ELR (cell line): ENCODE measurements around the gene SLC15A4.
"Not testable (repeated sequence)": the region's sequence is repeated elsewhere in the genome, so short reads cannot be mapped to it uniquely, and the experiment has no call there.

Source experiments
- DNase-seq: peaks from one replicate; pipeline ENCODE4 v3.0.0-alpha.2; 2015; ENCODE audit warnings: low read depth

Gene SLC15A4

DNA sequence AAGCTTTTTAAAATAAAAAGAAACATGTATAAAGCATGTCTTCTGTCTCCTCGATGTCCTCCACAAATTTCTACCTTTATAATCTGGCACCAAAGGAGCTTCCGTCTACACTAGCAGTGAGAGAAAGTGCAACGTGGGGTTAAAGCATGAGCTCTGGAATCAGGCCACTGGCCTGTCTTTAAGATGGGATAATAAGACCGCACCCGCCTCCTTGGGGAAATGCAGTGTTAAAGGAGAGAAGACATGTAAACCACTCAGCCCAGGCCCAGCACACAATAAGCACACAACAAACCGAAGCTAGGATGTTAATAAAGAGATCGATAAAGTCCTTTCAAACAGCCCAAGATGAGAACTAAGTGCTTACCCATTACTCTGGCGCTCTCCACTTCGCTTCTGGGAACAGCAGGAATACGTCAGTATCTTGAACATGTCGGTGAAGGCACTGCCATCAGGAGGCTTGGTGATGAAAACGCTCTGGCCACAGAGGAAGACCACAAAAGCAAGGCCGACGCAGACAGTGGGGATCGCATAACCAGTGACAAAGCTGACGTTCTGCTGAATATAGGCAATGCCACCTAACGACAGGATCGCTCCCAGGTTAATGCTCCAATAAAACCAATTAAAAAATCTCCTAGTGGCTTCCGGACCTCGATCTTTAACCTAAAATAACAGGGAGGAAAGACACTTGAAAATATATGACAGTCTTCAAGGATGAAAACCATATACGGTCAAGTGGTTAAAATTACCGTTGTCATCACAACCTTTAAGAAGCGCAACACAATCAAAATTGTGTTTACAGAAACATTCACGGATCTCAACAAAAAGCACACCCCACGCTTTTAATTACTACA, 9.1 kb downstream of the SLC15A4 start:
- DNase-seq: no peak

DNA sequence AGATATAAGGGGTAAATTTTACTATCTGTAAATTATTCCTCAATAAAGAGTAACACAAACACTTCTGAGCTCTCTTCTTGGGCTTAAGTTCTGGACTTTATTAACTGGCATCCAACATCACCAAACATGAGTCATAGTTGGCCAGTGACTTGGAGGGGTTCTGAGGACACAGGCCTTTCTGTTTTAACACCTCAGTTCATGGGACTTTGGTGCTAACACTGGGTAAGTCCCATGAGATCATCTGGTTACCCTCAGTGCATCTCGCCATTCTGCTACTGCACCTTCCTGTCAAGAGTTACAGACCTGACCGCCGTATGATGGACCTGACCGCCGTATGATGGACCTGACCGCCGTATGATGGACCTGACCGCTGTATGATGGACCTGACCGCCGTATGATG, 9.9 kb downstream of the SLC15A4 start:
- no peak for DNase-seq

DNA sequence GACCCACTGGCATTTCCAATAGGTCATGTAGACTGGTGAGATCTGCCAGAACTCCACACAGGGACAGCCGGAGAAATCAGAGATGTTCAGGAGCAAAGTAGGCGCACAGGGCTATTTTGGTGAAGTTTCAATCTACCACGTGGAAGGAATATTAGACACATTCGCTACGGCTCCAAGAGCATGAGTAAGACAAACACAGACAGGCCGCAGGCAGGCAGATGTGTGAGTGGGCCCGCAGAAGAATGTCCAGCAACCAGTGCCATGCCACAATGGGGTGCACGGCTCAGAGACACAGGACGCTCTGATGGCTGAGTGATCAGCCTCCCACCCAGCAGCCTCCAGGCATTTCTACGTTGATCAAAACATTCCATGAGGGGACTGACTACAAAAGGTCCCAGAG, 10.4 kb downstream of the SLC15A4 start:
- no peak for DNase-seq

DNA sequence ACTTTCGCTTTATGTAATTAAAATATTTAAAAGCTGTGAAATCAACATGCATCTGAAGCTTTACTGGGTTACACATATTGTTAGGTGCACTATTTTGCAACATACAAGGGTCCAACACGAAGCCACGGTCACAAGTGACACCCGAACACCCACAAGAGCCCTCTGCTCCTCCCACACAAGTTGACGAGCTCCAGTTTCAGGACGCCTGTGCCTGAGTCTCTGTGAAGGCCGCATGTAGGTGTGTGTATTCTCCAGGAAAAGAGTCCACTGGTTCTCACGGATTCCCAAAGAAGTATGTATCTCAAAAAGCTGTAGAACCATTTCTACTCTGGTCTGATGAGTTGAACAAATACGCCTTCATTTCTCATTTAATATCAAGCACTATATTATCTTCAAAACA, 12.0 kb downstream of the SLC15A4 start:
- no peak for DNase-seq

DNA sequence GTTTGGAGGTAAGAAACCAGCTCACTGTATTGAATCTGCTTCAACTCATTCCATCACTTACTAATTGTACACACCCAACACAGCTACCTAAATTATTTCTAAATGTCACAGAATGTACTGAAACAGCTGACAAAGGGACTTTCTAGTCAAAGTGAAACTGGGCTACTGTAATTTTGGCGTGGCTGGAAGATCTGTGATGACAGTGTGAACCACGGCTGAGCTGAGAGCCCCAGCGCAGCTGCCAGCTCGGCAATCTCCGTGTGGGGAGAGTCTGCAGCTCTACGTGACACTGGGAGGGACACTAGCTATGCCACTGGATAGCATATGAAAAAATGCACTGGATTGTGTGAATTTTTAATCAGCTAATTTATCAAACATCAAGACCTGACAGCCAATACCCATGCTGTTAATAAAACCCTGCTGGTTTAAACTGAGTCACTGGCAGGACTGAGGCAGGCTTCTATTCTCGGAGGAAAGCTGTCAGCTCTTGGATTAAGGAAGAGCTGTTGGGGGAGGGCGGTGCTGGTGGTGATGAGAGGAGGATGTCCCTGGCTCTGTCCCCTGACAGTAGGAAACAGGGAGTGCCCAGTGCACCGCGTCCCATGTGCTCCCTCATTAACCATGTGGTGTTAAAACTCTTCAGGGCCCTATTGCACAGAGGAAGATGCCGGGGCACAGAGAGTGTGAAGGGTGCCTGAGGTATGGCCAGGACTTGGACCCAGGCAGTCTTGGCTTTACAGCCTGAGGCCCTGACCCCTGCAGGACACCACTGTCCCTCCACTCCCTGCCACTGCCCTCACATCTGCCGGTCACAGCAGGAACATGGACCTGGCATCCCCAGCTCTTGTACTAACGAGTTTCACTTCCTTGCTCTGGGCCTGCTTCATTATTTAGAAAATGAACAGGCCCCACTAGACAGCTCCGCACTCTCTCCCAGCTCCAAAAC, 13.3 kb downstream of the SLC15A4 start:
- no peak for DNase-seq

DNA sequence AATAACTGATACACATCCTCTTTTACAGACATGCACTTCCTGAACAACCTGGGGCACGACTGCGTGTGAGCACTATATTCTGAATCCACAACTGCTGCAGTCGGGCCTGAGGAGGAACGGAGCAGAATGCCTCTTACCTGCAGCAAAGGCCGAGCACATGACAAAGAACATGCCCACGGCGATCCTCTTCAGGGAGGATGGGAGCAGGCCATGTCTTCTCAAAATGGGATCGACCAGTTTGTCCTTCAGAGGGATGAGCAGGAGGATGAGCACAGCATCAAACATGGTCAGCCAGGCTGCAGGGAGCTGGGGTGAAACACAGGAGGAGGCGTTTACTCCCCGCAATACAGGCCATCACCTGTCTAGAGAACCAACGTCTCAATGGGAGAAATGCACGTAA, 15.1 kb downstream of the SLC15A4 start:
- no peak for DNase-seq

DNA sequence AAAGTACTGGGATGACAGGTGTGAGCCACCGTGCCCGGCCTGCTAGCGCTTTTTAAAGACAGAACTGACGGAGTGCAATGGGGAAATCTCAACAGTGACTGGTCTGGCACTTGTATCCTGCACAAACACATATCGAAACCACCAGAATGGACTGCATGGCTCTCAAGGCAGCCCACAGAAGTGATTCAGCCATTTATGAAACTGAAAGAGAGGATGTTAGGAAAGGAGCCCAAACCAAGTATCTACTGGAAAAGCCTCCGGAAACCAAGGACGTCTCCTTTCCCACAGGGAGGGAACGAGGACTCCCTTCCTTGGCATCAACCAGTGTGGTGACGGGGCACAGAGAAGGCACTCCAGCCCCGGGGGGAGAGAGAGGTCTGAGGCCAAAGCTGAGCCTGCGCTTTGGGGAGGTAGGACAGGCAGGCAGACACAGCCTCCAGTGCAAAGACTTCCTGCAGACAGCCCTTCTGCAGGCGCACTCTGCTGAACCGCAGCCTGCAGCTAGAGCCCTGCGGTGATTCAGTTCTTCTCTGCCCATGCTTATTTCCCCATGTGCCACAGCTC, 16.5 kb downstream of the SLC15A4 start:
- no peak for DNase-seq

DNA sequence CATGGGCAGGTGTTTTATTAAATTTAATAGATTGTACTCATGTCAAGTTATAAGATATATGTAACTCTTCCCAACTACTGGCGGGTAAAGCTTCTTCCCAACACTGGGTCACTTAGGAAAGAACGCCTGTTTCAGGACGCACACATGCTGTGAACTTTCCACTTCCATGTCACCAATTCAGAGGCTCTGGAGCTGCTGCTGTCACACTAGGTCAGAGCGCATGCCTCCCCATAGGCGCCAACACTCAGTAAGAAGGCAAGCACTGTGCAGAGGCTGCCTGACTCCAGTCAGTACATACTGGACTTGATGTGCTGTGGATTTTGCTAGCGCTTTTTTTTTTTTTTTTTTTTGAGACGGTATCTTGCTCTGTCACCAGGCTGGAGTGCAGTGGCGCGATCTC, 17.2 kb downstream of the SLC15A4 start:
- DNase-seq: no peak

DNA sequence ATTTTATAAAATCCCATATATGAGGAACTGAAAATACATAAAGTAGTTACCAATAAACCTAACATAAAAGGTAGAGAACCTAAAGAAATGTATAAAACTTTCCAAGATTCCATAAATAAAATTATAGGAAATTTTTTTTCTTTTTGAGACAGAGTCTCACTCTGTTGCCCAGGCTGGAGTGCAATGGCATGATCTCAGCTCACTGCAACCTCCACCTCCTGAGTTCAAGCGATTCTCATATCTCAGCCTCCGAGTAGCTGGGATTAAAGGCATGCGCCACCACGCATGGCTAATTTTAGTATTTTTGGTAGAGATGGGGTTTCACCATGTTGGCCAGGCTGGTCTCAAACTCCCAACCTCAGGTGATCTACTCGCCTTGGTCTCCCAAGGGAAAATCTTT, 18.4 kb downstream of the SLC15A4 start:
- not testable (repeated sequence) for DNase-seq

DNA sequence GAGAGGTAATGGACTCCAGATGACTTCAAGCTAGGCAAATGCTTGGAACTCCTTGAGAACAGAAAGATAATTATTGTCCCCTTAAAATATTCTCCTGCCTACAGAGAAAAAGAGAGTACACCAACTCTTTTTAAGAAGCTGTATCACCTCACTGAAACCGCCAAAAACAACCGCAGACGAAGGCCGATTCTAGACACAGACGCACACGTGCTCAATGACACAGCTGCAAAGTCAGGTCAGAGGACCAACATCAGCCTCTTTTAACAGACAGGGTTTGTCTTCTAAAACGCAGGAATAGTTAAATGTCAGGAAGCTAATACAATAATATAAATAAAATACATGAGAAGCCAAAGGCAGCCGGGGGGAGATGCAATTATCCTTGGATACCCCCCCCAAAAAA, 19.0 kb downstream of the SLC15A4 start:
- DNase-seq: no peak

DNA sequence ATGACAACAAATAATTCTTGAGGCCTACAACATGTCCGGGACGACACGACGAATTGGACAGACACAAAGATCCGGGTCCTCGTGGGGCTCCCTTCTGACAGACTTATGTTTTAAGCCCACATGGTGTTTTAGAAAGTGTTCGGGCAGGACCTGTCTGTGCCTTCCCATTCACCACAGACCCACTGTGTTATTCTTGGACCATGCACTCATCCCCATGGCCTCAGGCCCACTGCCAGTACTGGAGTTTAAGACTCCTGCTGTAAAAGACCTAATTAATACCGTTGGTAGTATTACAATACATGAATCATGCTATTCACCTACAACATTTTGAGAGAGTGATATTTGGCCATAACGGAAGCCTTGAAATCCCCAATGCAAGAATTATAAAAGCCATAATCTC, 20.0 kb downstream of the SLC15A4 start:
- DNase-seq: no peak

DNA sequence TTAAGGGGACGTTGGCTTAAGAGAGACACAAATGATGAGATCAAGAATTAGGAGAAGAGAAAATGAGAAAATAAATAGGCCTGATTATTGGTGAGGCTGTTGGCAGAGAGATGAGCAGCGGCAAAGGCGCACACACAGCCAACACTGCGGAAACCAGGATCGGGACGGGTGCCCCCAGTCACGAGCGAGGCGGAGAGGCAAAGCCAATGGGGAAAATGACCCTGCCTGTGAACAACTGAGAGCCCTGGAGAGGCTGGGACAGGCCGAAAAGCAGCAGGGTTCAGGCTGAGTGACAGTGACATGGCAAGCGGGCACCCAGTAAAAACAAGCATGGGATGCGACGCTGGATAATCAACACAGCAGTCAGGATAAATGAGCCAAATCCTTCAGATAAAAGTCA, 21.0 kb downstream of the SLC15A4 start:
- no peak for DNase-seq

DNA sequence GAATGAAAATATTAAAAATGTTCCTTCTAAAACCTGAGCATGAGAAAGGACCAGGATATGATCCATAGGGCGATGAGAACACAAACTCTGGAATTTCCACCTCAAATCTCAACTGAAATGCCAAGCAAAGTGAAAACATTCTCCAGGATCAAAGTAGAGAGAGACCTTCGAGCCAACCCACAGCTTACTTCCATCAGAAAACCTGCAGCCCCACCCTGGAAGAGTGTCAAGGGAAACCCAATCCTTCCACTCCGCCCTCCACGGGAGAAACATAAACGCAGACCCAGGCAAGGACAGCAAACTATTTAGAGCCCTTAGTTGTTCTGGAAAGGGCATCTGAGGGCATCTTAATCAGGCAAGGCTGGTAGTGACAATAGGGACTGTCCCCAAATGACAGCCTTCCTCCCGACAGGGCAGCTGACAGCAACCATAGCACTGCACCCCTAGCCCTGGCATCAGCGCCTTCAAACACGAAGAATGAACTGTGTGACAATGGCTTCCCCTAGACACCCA, 21.8 kb downstream of the SLC15A4 start:
- DNase-seq: peak; percentile 77

DNA sequence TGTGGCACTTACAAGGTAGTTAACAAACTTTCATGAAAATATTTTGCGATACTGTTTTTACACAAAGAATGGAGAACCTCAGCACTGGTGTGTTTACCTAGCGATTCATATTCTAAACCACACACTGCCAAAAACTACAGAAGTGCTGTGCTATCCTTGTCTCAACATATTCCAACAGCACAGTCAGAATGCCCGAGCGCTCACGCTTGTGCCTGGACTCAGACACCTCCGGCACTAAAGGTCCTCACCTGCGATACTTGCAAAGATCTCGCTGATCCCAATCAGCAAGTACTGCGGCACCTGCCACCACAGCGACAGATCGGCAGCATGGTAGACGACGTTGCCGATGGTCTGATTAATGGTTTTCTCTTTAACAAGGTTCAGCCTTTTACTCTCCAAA, 23.2 kb downstream of the SLC15A4 start:
- no peak for DNase-seq

DNA sequence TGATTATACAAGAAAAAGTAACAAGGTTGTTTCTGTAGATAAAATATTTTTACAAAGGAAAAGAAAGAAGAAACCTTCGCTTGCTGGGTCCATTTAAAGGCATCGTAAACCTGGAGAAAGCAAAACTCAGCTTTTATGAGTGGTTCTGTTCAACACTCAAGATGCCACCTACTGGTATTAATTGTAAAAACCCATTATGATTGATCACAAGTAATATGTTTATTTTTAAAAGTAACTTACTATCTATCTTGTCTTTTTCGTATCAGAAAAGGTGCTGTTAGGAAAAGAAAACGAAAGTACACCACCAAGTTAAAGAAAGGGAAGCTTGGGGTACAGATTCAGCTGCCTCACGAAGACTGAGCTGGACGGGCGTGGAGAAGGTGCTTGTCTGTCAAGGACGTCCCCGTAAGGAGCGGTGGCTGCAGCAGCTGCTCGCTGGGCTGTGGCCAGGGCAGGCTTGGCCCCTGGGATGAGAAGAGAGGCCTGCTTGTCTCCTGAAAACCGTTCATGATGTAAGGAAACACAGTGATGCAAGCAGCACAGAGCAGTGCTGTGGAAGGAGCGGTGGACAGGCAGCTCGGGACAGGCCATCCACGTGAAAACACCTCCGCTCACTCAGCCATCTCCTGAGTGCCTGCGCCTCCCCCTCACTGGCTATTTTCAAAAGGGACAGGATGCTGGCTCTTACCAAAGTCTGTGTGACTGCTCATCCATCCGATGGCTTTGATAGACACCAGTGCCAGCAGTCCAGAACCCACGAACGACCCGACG, 25.0 kb downstream of the SLC15A4 start:
- DNase-seq: no peak

DNA sequence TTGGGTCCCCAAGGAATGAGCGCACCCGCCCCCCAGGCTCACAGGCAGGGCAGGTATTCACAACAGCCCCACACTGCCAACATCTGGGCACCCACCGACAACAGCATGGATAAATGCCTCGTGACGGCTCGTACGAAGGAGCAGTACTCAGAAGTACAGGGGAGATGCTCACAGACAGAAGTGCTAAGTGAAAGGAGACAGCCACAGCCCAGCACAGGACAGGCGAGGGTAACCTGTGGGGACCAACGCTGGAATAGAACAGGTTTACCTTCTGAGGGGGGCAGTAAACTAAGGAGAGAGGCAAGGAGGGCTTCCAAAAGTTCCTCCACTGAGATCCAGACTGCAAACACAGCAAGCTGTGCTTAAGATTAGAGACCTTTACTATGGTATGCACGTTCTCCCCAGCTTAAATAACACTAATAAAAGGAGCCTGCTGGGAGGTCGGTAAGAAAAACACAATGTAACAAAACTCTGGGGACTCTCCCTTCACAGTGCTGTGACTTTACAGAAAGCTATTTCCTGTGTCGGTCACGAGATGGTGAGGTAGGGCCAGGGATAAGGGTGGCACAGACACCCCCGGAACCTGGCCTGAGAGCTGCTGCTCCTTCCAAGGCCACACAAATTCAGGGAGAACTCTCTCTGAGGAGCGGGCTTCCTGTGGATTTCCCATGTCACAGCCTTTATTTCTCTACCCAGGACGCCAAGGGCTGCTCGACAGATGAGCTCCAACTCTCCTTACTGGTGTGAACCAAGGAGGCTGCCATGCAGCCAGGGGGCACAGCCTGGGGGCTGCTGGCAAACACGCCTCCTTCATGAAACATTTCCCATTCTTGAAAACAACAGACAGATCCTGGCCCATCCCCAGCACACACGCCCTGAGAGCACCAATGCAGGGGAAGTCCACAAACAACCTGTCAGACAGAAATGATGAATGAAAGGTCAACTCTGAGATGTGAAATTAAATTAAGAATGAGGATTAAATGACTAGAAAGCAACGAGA, 26.3 kb downstream of the SLC15A4 start:
- DNase-seq: no peak

DNA sequence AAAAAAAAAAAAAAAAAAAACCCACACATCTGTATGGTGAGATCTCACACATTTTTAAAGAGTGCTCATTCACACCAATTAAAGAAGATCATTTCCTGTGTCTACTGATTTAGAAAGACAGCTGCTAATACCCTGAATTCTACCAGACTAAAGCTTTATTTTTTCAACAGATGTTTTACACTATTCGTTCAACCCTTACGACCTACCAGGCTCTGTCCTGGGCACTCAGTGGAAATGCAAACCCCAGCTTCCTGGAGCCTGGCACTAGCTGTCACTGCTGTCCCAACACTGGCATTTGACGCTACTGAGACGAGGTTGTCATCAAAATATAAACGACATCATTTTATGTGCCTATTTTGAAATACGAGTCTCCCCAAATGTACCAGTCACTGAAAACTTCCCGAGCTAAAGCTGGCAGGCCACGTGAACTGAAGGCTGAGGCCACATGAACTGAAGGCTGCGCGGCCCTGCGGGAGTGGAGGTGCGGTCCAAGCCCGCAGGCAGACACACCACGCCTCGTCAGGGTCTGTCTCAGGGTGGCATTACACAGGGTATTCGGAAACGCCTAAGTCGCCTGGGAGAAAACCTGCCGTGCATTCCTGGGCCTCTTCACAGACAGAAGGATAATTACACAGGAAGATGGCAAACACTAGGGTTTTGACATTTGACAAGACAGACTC, 27.2 kb downstream of the SLC15A4 start:
- no peak for DNase-seq

DNA sequence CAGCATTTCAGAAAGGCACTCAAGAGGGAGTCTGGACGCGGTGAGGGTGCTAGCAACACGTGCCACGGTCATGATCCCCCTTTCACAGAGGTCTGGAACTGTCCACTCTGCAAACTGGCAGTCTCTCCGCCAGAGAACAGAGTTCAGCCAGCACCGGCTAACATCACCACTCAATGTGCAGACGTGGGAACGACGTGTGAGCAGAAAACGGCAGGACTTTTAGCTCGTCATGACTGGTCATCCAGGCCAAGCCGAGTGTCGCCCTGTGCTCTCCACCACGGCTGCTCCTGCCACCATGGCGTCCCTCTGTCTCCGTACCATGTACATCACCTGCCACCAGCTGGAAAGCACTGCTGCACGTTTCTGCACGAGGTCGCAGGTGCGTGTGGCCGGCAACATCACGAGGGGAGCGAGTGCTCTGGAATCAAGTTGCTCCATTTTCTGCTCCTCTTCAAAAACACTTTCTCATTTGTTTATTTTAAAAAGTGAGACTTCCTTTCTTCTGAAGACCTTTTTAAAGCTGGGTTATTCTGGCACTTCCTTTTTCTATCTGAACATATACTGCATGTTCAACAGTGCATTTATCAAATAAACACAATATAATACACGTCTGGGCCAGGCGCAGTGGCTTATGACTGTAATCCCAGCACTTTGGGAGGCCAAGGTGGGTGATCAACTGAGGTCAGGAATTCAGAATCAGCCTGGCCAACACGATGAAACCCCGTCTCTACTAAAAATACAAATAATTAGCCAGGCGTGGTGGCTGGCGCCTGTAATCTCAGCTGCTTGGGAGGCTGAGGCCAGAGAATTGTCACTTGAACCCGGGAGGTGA, 28.0 kb downstream of the SLC15A4 start:
- DNase-seq: no peak
